HepG2 (cell line): ENCODE results near the gene RABGAP1L. TPM values are rescaled to one million over a fixed set of nuclear protein-coding genes. Genes with fewer than 3 reads are reported as not detected.

Experiments used
- EED ChIP-seq: sonication (generic); formaldehyde crosslinking; IDR thresholded peaks from 2 replicates; pipeline ENCODE4 v1.5.0; 2020; ENCODE audit warnings: mild to moderate bottlenecking, missing genetic modification reagents
- HNRNPH1 ChIP-seq: fragments of 200-400 bp; formaldehyde crosslinking; optimal IDR thresholded peaks from 2 replicates; pipeline ENCODE3; 2017; ENCODE audit warnings: mild to moderate bottlenecking, low read depth, low read length
- KDM3A ChIP-seq: IDR thresholded peaks from 2 replicates; pipeline ENCODE4 v1.6.1; 2018; ENCODE audit warnings: low read depth, missing compliant biosample characterization
- KDM5B ChIP-seq: sonication (generic); formaldehyde crosslinking; IDR thresholded peaks from 2 replicates; pipeline ENCODE4 v1.4.0; 2020; ENCODE audit warnings: missing genetic modification reagents, mild to moderate bottlenecking, borderline replicate concordance
- MIXL1 ChIP-seq: IDR thresholded peaks from 2 replicates; pipeline ENCODE4 v1.6.1; 2016
- PHF20 ChIP-seq: sonication (generic); formaldehyde crosslinking; IDR thresholded peaks from 2 replicates; pipeline ENCODE4 v1.5.0; 2020; ENCODE audit warnings: mild to moderate bottlenecking, missing genetic modification reagents
- PITX1 ChIP-seq: sonication (generic); formaldehyde crosslinking; IDR thresholded peaks from 2 replicates; pipeline ENCODE4 v1.5.1; 2020; ENCODE audit warnings: mild to moderate bottlenecking, missing genetic modification reagents
- POLR2AphosphoS2 ChIP-seq: IDR thresholded peaks from 2 replicates; pipeline ENCODE4 v1.6.1; 2011; ENCODE audit warnings: low read depth, low read length, improper control_type of control experiment
- SP2 ChIP-seq: sonication (generic); formaldehyde crosslinking; IDR thresholded peaks from 2 replicates; pipeline ENCODE4 v1.5.1; 2020; ENCODE audit warnings: mild to moderate bottlenecking, missing genetic modification reagents
- WIZ ChIP-seq: sonication (generic); formaldehyde crosslinking; IDR thresholded peaks from 2 replicates; pipeline ENCODE4 v1.5.1; 2020; ENCODE audit warnings: mild to moderate bottlenecking, missing genetic modification reagents
- ZC3H4 ChIP-seq: sonication (generic); formaldehyde crosslinking; IDR thresholded peaks from 2 replicates; pipeline ENCODE4 v1.4.0; 2020; ENCODE audit warnings: missing genetic modification reagents, borderline replicate concordance
- ZFX ChIP-seq: sonication (generic); formaldehyde crosslinking; IDR thresholded peaks from 2 replicates; pipeline ENCODE4 v1.4.0; 2020; ENCODE audit warnings: mild to moderate bottlenecking, low read depth, missing genetic modification reagents, moderate library complexity
- ZKSCAN8 ChIP-seq: IDR thresholded peaks from 2 replicates; pipeline ENCODE4 v1.6.1; 2016; ENCODE audit warnings: borderline replicate concordance, missing genetic modification reagents, missing compliant biosample characterization
- ZNF326 ChIP-seq: sonication (generic); formaldehyde crosslinking; IDR thresholded peaks from 2 replicates; pipeline ENCODE4 v1.4.0; 2020; ENCODE audit warnings: missing genetic modification reagents, borderline replicate concordance
- ZNF34 ChIP-seq: sonication (generic); formaldehyde crosslinking; IDR thresholded peaks from 2 replicates; pipeline ENCODE4 v1.4.0; 2020; ENCODE audit warnings: mild to moderate bottlenecking, missing genetic modification reagents, borderline replicate concordance
- ZNF619 ChIP-seq: sonication (generic); formaldehyde crosslinking; IDR thresholded peaks from 2 replicates; pipeline ENCODE4 v1.4.0; 2020; ENCODE audit warnings: mild to moderate bottlenecking, missing genetic modification reagents
- ZZZ3 ChIP-seq: sonication (generic); formaldehyde crosslinking; IDR thresholded peaks from 2 replicates; pipeline ENCODE4 v1.4.0; 2020; ENCODE audit warnings: missing genetic modification reagents, mild to moderate bottlenecking, borderline replicate concordance
- polyA plus RNA-seq, 8 experiments: library from polyadenylated mRNA; depleted of rRNA in 3 of 8; stranded (reverse) in 7 of 8; unstranded in 1 of 8; fragments of >200 nt; fragmentation: Illumina TruSeq in 4 of 8; extraction: Trizol in 4 of 8; gene quantifications; 2 replicates each; pipeline versions ENCODE4 v1.2.1 to v1.2.3, GENCODE V29; 2011 to 2016; ENCODE audit warnings: low read depth in 4 of 8, missing spikeins in 1 of 8, mixed read lengths in 1 of 8; ENCODE audit not compliant: insufficient read depth in 1 of 8
- total RNA-seq, 5 experiments: library from RNA; depleted of rRNA; stranded (reverse); fragments of >200 nt; fragmentation: Illumina TruSeq; extraction: Trizol; gene quantifications; 2 replicates each; pipeline ENCODE4 v1.2.3, GENCODE V29; 2016; ENCODE audit warnings: low read depth in 1 of 5
- TF ChIP-seq, protein P1 (sequence below): sonication (generic); formaldehyde crosslinking; IDR thresholded peaks from 2 replicates; pipeline ENCODE4 v1.5.0; 2020; ENCODE audit warnings: missing genetic modification reagents
- TF ChIP-seq, protein P2 (sequence below): IDR thresholded peaks from 2 replicates; pipeline ENCODE4 v1.6.1; 2016; ENCODE audit warnings: control low read depth
- TF ChIP-seq, protein P3 (sequence below): sonication (generic); formaldehyde crosslinking; IDR thresholded peaks from 2 replicates; pipeline ENCODE4 v1.9.0; 2021; ENCODE audit warnings: missing genetic modification reagents, mild to moderate bottlenecking, borderline replicate concordance
- TF ChIP-seq, protein P4 (sequence below): sonication (generic); formaldehyde crosslinking; IDR thresholded peaks from 2 replicates; pipeline ENCODE4 v1.4.0; 2020; ENCODE audit warnings: missing genetic modification reagents; ENCODE audit errors: not compliant biosample characterization
- TF ChIP-seq, protein P5 (sequence below): sonication (generic); formaldehyde crosslinking; IDR thresholded peaks from 2 replicates; pipeline ENCODE4 v1.8.1; 2022; ENCODE audit warnings: mild to moderate bottlenecking, missing genetic modification reagents
- TF ChIP-seq, protein P6 (sequence below): IDR thresholded peaks from 2 replicates; pipeline ENCODE4 v1.6.1; 2016

RABGAP1L gene
- total and polyA plus RNA-seq, 2 of the 13 experiments (the other 11 are each of a cell fraction or from before 2014, with no cell fraction given): 7.9 to 22.6 TPM

DNA sequence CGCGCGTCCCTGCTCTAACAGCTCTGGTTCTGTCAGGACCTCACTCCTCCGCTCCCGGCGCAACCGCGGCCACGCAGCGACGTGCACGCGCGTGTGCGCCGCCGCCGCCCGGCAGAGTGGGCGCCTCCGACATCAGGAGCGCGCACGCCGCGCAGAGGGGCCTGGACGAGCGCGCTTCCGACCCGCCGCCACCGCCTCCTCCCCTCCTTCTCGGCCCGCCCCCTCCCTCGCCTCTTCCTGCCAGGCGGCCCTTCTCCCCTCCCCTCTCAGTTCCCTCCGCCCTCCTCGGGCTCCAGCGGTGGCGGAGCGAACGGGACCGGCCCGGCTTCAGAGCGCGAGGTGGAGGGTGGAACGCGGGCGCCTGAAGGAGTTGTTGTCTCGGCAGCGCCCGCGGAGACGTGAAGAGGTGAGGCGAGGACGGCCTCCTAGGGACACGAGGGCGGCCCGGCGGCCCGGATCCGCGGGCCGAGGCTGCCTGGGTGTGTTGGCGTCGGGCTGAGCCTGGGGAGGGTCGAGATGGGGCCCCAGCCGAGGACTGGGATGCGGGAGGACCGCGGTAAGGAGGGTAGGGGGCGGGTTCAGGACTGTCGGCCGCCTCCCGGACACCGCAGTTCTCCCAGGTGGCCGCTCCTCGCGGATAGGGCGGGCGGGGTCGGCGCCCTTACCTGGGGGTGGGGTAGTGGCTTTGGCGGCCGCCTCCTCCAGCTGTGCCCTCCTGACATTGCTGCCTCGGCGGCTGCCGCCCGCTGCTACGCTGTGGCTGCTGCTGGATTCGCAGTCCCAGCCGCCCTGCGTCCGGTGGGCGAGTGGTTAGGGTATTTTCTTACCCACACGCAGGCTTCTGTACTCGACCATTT is at the start of gene RABGAP1L (continued):
- TF ChIP-seq PHF20 (0 out of 2 replicates have a peak, but pooled peaks have one; percentile 32), EED (CRISPR knock-in tag) (no peak), ZNF326 (no peak), ZKSCAN8 (CRISPR knock-in tag) (0 out of 2 replicates have a peak, but pooled peaks have one; percentile 3), ZZZ3 (CRISPR knock-in tag) (no peak), KDM5B (CRISPR knock-in tag) (peak; percentile 31; the same call in 1 of the 2 replicates), PITX1 (CRISPR knock-in tag) (no peak), KDM3A (no peak), ZC3H4 (no peak), HNRNPH1 (no peak), ZFX (peak; percentile 82), SP2 (CRISPR knock-in tag) (no peak), WIZ (CRISPR knock-in tag) (no peak), ZNF34 (CRISPR knock-in tag) (no peak), MIXL1 (CRISPR knock-in tag) (no peak), ZNF619 (CRISPR knock-in tag) (0 out of 2 replicates have a peak, but pooled peaks have one; percentile 44), POLR2AphosphoS2 (no peak)
- TF ChIP-seq, protein P1, sequence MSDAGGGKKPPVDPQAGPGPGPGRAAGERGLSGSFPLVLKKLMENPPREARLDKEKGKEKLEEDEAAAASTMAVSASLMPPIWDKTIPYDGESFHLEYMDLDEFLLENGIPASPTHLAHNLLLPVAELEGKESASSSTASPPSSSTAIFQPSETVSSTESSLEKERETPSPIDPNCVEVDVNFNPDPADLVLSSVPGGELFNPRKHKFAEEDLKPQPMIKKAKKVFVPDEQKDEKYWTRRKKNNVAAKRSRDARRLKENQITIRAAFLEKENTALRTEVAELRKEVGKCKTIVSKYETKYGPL (CRISPR knock-in tag): no peak
- TF ChIP-seq, protein P2, sequence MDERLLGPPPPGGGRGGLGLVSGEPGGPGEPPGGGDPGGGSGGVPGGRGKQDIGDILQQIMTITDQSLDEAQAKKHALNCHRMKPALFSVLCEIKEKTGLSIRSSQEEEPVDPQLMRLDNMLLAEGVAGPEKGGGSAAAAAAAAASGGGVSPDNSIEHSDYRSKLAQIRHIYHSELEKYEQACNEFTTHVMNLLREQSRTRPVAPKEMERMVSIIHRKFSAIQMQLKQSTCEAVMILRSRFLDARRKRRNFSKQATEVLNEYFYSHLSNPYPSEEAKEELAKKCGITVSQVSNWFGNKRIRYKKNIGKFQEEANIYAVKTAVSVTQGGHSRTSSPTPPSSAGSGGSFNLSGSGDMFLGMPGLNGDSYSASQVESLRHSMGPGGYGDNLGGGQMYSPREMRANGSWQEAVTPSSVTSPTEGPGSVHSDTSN (CRISPR knock-in tag): no peak
- TF ChIP-seq, protein P3, sequence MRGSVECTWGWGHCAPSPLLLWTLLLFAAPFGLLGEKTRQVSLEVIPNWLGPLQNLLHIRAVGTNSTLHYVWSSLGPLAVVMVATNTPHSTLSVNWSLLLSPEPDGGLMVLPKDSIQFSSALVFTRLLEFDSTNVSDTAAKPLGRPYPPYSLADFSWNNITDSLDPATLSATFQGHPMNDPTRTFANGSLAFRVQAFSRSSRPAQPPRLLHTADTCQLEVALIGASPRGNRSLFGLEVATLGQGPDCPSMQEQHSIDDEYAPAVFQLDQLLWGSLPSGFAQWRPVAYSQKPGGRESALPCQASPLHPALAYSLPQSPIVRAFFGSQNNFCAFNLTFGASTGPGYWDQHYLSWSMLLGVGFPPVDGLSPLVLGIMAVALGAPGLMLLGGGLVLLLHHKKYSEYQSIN: no peak
- TF ChIP-seq, protein P4, sequence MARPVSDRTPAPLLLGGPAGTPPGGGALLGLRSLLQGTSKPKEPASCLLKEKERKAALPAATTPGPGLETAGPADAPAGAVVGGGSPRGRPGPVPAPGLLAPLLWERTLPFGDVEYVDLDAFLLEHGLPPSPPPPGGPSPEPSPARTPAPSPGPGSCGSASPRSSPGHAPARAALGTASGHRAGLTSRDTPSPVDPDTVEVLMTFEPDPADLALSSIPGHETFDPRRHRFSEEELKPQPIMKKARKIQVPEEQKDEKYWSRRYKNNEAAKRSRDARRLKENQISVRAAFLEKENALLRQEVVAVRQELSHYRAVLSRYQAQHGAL: no peak
- TF ChIP-seq, protein P5, sequence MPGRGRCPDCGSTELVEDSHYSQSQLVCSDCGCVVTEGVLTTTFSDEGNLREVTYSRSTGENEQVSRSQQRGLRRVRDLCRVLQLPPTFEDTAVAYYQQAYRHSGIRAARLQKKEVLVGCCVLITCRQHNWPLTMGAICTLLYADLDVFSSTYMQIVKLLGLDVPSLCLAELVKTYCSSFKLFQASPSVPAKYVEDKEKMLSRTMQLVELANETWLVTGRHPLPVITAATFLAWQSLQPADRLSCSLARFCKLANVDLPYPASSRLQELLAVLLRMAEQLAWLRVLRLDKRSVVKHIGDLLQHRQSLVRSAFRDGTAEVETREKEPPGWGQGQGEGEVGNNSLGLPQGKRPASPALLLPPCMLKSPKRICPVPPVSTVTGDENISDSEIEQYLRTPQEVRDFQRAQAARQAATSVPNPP: 0 out of 2 replicates have a peak, but pooled peaks have one; percentile 40
- TF ChIP-seq, protein P6, sequence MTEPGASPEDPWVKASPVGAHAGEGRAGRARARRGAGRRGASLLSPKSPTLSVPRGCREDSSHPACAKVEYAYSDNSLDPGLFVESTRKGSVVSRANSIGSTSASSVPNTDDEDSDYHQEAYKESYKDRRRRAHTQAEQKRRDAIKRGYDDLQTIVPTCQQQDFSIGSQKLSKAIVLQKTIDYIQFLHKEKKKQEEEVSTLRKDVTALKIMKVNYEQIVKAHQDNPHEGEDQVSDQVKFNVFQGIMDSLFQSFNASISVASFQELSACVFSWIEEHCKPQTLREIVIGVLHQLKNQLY (CRISPR knock-in tag): no peak
